SK-N-MC (cell line): ENCODE measurements around the gene RNF130.
"Not testable (repeated sequence)": the region's sequence is repeated elsewhere in the genome, so short reads cannot be mapped to it uniquely, and the experiment has no call there.

Experiments used
- DNase-seq: peaks from one replicate; pipeline ENCODE4 v3.0.0-alpha.2; 2011; ENCODE audit warnings: low read depth, low spot score
- H3K27ac ChIP-seq: fragments of 200-600 bp; sonication (generic); 2 replicates; pipeline ENCODE4 v1.5.1; 2016; ENCODE audit warnings: mixed run types
- H3K36me3 ChIP-seq: fragments of 200-600 bp; sonication (generic); 2 replicates; pipeline ENCODE4 v1.6.1; 2017; ENCODE audit warnings: antibody characterized with exemption, low read length, mixed read lengths; ENCODE audit not compliant: insufficient read depth
- H3K4me3 ChIP-seq: fragments of 200-600 bp; sonication (generic); 2 replicates; pipeline ENCODE4 v1.5.1; 2016
- H3K9ac ChIP-seq: fragments of 200-600 bp; sonication (generic); 2 replicates; pipeline ENCODE4 v1.8.0; 2017; ENCODE audit warnings: mixed run types, mixed read lengths; ENCODE audit not compliant: insufficient read length
- H3K9me3 ChIP-seq: fragments of 200-600 bp; sonication (generic); 2 replicates; pipeline ENCODE4 v1.6.1; 2017; ENCODE audit warnings: low read depth, mild to moderate bottlenecking, antibody characterized with exemption, low read length, moderate library complexity, mixed read lengths
- EZH2 ChIP-seq: fragments of 200-600 bp; sonication (generic); IDR thresholded peaks from one replicate; pipeline ENCODE4 v1.6.1; 2017; ENCODE audit warnings: antibody characterized with exemption
- FOXP2 ChIP-seq: optimal IDR thresholded peaks from 2 replicates; pipeline ENCODE3; 2011; ENCODE audit warnings: mild to moderate bottlenecking, moderate library complexity; ENCODE audit not compliant: insufficient read depth; ENCODE audit errors: extremely low read length, control extremely low read depth
- POLR2AphosphoS5 ChIP-seq: IDR thresholded peaks from 2 replicates; pipeline ENCODE4 v1.6.1; 2012; ENCODE audit warnings: mild to moderate bottlenecking, low read depth, low read length, borderline replicate concordance

The RNF130 gene

GRCh38 chr5:180009581-180009980 lies 62.0 kb downstream of the RNF130 start:
- DNase-seq = no peak

GRCh38 chr5:180008433-180008832 lies 63.1 kb downstream of the RNF130 start:
- no peaks in the 10 kb centered on the region for H3K9me3 ChIP-seq
- no peak overlapping the region for H3K9ac ChIP-seq
- no peak overlapping the region for H3K27ac ChIP-seq
- TF ChIP-seq FOXP2 (no peak), POLR2AphosphoS5 (no peak), EZH2 (no peak)
- no peak for DNase-seq
- H3K4me3 ChIP-seq = no peak overlapping the region
- peaks cover 2% of the 10 kb centered on the region; the same call in 1 of the 2 replicates for H3K36me3 ChIP-seq

More at GRCh38 chr5:180009581-180009980, 62.0 kb downstream of the RNF130 start:
- no peak for TF ChIP-seq POLR2AphosphoS5
- TF ChIP-seq EZH2 = no peak
- no peak for TF ChIP-seq FOXP2
- Histone ChIP-seq H3K4me3 (no peak overlapping the region), H3K9ac (no peak overlapping the region), H3K36me3 (peaks cover 2% of the 10 kb centered on the region; the same call in 1 of the 2 replicates), H3K9me3 (no peaks in the 10 kb centered on the region), H3K27ac (no peak overlapping the region)

- Histone ChIP-seq H3K9me3 (no peaks in the 10 kb centered on the region), H3K36me3 (peaks cover 2% of the 10 kb centered on the region; the same call in 1 of the 2 replicates), H3K27ac (no peak overlapping the region), H3K4me3 (no peak overlapping the region), H3K9ac (no peak overlapping the region)
- no peak for TF ChIP-seq EZH2
- TF ChIP-seq POLR2AphosphoS5 = no peak
- no peak for TF ChIP-seq FOXP2
- DNase-seq = no peak
Measured at GRCh38 chr5:180007582-180007981, 64.0 kb downstream of the RNF130 start.

GRCh38 chr5:180006141-180006540 lies 65.4 kb downstream of the RNF130 start:
- no peak for DNase-seq
- no peak for TF ChIP-seq EZH2
- Histone ChIP-seq H3K27ac (no peak overlapping the region), H3K9ac (no peak overlapping the region), H3K36me3 (peaks cover 15% of the 10 kb centered on the region; the same call in 1 of the 2 replicates), H3K4me3 (no peak overlapping the region), H3K9me3 (no peaks in the 10 kb centered on the region)

GRCh38 chr5:180003127-180003526 lies 68.4 kb downstream of the RNF130 start:
- H3K9me3 ChIP-seq = no peaks in the 10 kb centered on the region
- TF ChIP-seq POLR2AphosphoS5 = no peak
- TF ChIP-seq FOXP2 = no peak
- no peak for TF ChIP-seq EZH2
- H3K36me3 ChIP-seq = peaks cover 19% of the 10 kb centered on the region; the same call in 1 of the 2 replicates
- no peak for DNase-seq
- no peak overlapping the region for H3K9ac ChIP-seq
- no peak overlapping the region for H3K4me3 ChIP-seq
- no peak overlapping the region for H3K27ac ChIP-seq

GRCh38 chr5:180001742-180002141 lies 69.8 kb downstream of the RNF130 start:
- H3K27ac ChIP-seq = no peak overlapping the region
- no peaks in the 10 kb centered on the region for H3K9me3 ChIP-seq
- peaks cover 19% of the 10 kb centered on the region; the same call in 1 of the 2 replicates for H3K36me3 ChIP-seq
- TF ChIP-seq EZH2 (no peak), FOXP2 (no peak), POLR2AphosphoS5 (no peak)
- no peak overlapping the region for H3K4me3 ChIP-seq
- no peak for DNase-seq
- H3K9ac ChIP-seq = no peak overlapping the region

- no peak for DNase-seq
- H3K36me3 ChIP-seq = peaks cover 19% of the 10 kb centered on the region; the same call in 1 of the 2 replicates
- H3K4me3 ChIP-seq = no peak overlapping the region
- no peak for TF ChIP-seq POLR2AphosphoS5
- H3K27ac ChIP-seq = no peak overlapping the region
- H3K9ac ChIP-seq = no peak overlapping the region
- no peaks in the 10 kb centered on the region; the same call in 1 of the 2 replicates for H3K9me3 ChIP-seq
Measured at GRCh38 chr5:180001136-180001535, 70.4 kb downstream of the RNF130 start.

- H3K4me3 ChIP-seq = no peak overlapping the region
- no peak overlapping the region for H3K9ac ChIP-seq
- peaks cover 19% of the 10 kb centered on the region; the same call in 1 of the 2 replicates for H3K36me3 ChIP-seq
- H3K27ac ChIP-seq = no peak overlapping the region
- no peak for DNase-seq
- TF ChIP-seq EZH2 (no peak), POLR2AphosphoS5 (no peak), FOXP2 (no peak)
- H3K9me3 ChIP-seq = no peaks in the 10 kb centered on the region; the same call in 1 of the 2 replicates
Measured at GRCh38 chr5:179998485-179998884, 73.1 kb downstream of the RNF130 start.

GRCh38 chr5:179994583-179995323 lies 76.8 kb downstream of the RNF130 start:
- DNase-seq = no peak
- H3K9me3 ChIP-seq = no peaks in the 10 kb centered on the region; the same call in 1 of the 2 replicates
- H3K9ac ChIP-seq = no peak overlapping the region
- no peak for TF ChIP-seq EZH2
- no peaks in the 10 kb centered on the region for H3K36me3 ChIP-seq
- no peak overlapping the region for H3K27ac ChIP-seq
- no peak overlapping the region for H3K4me3 ChIP-seq

- H3K4me3 ChIP-seq, H3K36me3 ChIP-seq, H3K9ac ChIP-seq, DNase-seq, H3K27ac ChIP-seq, H3K9me3 ChIP-seq: not testable (repeated sequence)
Measured at GRCh38 chr5:179992855-179993254, 78.7 kb downstream of the RNF130 start.
